GM18517 (cell line): ENCODE measurements around the gene GOLM1.
"Not testable (repeated sequence)": the region's sequence is repeated elsewhere in the genome, so short reads cannot be mapped to it uniquely, and the experiment has no call there.

Source experiments
- ATAC-seq: cut with Tn5 transposase; IDR thresholded peaks from one replicate; pipeline ENCODE4 v1.9.1; 2021; ENCODE audit warnings: mild to moderate bottlenecking, moderate library complexity; ENCODE audit not compliant: unreplicated experiment

GOLM1 gene, protein sequence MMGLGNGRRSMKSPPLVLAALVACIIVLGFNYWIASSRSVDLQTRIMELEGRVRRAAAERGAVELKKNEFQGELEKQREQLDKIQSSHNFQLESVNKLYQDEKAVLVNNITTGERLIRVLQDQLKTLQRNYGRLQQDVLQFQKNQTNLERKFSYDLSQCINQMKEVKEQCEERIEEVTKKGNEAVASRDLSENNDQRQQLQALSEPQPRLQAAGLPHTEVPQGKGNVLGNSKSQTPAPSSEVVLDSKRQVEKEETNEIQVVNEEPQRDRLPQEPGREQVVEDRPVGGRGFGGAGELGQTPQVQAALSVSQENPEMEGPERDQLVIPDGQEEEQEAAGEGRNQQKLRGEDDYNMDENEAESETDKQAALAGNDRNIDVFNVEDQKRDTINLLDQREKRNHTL

DNA sequence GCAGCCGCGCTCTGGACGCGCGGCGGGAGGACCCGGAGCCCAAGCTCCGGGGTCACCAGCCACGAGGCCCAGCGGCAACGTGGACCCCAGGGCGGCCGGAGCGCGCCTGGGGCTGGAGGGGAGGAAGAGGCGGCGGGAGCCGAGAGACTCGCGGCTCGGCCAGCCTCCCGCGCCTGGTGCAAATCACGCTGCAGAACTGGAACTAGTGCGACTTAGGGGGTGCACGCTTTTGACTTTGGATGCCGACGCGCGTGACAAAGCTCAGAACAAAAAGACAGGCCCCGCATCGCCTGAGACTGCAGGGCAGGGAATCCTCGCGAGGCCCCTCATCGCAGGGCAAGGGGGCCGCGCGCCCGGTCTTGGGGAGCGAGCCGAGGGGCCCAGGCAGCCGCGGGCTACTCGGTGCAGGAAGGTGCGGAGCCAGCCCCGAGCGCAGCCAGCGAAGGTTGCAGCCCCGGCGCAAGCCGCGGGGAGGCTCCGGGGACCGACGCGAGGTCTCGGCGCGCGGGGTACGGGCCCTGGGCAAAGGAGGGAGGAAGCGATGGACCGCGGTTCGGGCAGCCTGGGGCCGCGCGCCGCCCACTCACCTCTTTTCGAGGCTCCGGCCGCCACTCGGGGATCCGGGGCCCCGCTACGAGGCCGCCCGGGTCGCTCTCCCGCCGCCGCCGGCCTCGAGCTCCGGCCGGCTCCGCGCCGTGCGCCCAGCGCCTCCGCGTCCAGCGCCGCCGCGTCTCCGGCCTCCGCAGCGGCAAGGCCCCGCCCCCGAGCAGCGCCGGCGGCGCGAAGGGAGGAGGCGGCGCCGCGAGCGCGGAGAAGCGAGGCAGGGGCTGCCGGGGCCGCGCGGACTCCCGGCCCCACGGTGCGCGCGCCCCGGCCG, at the start of gene GOLM1:
Gene GOLM1 (minus strand): TSS at position 735 of the 877 bp plus-strand sequence. CDS start 20,238 bp downstream, outside the sequence.
- ATAC-seq, result peak; percentile 65

GRCh38 chr9:86146671-86147070, 47.3 kb upstream of the GOLM1 start:
- ATAC-seq, result not testable (repeated sequence)

- ATAC-seq, result not testable (repeated sequence)
Measured at GRCh38 chr9:86145960-86146359, 46.6 kb upstream of the GOLM1 start.

DNA sequence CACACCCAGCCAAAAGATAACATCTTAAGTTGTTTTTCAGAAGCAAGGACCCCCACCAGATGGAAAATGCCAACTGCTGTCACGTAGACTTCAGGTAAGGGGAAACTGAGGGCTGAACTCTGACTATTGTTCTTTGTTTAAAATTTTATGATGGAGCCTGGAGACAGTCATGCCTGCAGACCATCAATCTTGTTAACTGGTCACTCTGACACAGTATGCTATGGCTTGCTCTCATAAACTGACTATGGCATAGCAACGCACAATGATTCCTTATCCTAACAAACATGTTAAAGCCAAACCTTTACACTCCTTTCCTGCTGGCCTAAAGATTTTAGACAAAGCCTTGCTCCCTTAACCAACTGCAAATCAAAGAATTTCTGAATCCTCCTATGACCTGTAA, 43.6 kb upstream of the GOLM1 start:
- no peak for ATAC-seq

DNA sequence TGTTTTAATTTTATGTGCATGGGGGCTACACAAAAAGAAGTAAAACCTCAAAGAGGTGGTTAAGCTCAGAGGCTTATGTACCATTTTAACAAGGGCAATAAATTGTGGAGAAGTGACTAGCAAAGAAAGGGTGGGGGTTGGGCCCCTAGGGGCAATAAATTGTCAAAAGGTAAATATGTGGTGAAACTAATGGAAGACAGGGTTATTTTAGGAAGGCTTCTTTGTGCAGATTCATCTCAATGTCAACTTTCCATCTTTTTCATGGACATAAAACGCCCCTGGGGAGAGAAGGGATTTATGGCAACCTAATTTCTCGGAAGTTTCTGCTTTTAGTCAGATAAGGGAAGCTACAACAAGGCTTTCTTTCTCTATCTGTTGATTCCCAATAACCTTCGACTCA, 42.5 kb upstream of the GOLM1 start:
- no peak for ATAC-seq

GRCh38 chr9:86135371-86135770, 36.0 kb upstream of the GOLM1 start:
- no peak for ATAC-seq

- ATAC-seq, result no peak
Measured at GRCh38 chr9:86134361-86134760, 35.0 kb upstream of the GOLM1 start.

DNA sequence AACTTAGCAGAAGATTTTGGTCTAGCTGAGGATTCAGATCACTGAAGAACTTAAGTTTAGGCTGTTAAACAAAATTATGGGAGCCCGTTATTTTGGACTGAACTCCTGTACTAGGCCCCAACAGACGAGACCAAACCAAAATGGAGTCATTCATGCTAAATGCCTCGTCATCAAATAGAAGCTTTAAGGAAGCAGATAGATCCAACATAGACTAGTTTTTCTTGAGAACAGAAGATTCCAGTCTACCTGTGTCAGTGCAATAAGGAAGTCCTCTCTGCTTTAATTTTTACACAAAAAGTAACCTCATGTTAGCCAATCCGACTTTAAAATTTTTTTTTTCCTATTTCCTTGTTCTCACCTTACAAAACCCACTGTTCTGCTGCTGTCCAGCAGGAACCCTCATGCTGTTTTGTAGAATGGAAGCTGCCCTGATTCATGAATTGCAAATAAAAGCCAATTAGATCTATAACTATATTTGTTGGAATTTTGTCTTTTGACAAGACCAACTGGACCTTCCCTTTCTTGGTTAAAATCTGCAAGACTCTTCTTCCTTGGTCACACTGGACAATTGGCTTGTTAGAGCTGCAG, 29.0 kb upstream of the GOLM1 start:
- no peak for ATAC-seq

DNA sequence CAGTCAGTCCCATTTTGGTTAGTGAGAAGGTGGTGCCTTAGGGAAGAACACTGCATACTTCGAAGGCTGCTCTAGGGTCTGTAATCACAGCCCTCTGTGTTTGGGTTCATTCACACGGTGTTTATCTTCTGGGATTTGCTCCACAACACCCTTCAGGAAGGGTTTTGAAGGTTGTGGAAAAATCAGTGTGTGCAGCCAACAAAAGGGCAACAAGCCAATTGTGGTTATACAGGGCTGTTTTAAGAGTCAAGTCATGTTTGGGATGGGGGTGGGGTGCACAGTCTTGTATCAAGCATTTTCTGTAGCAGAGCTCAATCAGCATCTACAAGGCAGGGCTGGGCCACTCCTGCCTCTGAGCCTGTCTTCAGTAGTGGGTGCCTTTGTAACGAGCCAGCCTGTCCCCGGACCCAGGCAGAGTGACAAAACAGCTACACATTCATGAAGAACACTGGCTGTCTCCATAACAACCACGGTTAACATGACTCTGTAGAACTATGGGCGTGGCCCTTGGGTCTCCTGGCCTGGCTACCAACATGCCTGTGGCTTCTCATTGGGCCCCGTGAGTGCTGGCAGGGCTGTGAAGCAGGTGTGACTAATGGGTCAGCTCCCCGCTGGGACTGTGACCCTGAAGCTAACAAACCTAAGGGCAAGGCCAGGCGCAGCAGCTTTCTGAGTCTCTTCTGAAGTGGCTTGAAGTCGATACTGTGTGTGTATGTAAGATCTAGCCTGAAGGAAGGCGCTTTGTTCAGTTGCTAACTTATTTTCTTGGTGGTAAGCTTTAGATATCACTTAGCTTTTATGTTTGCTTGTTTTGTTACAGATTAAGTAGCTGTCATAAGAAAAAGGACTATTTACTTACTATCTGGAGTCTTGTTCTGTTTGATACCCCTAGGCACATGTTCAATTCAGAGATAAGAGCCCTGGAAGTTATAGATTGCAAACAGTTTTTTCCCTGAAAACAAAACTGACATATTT, 27.9 kb upstream of the GOLM1 start:
- no peak for ATAC-seq

- ATAC-seq, result no peak
Measured at GRCh38 chr9:86122311-86122710, 23.0 kb upstream of the GOLM1 start.

DNA sequence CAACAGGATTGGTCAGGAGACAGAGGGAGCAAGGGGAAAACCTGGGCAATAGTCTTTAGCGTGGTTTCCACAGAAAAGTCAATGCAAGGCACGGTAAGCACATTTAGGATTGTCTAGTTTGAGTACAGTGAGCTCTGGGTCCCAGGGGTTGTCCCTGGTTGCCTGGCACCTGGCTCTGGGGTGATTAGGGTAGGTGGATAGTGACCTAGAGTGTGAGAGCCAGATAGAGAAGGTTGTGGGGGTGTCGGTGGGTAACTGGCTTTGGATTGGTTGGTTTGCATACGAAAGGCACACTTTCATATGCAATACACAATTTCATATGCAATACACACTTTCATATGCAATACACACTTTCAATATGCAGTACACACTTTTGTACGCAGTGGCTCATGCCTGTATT, 20.1 kb upstream of the GOLM1 start:
- ATAC-seq, result no peak

DNA sequence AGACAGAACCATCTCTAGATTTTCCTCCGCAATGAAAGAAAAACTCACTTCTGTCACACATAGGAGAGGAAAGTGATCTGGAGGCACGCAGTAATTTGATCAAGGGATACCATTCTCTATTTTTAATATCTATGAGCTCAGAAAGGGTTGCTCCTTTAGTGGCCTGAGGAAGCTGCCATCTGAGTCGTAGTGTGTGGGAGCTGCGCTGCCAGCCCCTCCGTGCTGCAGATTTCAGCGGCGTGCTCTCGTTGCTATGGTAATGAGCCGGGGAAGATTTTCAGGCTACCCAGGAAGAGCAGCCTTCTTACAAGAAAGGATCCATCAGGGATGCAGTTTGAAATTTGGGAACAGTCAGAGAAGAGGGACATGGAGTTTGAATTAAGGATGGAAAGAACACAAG, 17.1 kb upstream of the GOLM1 start:
- ATAC-seq, result no peak

DNA sequence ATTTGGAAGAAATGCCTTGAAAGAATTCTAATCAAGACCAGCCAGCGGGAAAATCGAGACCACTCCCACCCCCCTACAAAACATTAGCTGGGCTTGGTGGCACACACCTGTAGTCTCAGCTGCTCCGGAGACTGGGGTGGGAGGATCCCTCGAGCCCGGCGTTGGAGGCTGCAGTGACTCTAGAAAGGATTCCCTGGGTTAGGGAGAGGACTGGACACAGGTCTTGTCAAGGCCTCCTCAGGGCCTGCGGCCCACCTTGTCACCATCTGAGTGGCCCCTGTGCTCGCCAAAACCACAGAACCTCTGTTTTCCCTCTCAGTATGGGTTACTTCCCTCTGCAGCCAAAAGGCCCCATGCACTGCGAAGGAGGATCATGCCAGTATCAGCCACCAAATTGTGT, 16.5 kb upstream of the GOLM1 start:
- ATAC-seq, result no peak

DNA sequence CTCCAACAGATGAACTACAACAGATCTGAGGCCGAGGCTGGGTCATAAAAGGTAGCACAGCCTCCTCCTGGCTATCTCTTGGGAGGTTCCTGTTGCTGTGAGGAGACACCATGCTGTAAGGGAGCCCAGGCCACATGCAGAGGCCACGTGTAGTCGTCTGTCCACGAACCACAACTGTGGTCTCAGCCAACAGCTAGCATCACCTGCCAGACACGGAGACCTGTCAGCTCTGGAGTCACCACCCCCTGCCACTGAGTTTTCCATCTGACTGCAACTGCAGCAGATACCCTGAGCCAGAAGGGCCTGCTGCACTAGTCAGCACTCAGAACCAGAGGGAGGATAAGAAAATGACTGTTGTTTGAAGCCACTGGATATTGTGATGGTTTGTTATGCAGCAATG, 12.7 kb upstream of the GOLM1 start:
- no peak for ATAC-seq

- ATAC-seq, result no peak
Measured at GRCh38 chr9:86102626-86103025, 3.3 kb upstream of the GOLM1 start.

DNA sequence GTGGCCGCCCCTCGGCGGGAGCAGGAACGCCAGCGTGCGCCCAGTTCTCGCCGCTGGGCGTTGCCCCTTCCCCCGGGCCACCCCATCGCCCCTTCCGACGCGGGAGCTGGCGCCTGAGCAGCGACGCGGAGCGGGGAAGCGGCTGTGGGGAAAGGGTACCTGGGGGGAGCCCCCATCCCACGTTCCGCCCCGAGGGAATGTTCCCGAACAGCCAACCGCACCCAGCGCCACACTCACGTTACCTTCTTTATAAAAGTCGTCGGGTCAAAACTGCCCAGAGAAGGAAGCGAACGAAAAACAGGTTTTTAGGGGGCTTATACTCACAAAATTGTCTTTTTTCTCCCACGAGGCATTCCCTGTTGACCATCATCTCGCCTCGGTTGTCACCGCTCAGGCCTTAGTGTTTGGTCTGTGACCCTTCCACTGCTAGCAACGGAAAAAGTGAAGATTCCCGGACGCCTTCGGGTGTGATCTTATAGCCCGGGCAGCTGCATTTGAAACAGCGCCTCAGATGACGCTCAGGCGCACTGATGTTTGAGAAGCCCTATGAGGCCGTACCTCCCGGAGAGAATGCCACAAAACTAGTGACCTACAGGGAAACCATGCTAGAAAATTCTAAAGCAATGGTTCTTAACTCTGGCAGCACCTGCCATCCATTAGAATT, 475 bp upstream of the GOLM1 start:
- no peak for ATAC-seq

- no peak for ATAC-seq
Measured at GRCh38 chr9:86097510-86098224, 1.7 kb downstream of the GOLM1 start.

DNA sequence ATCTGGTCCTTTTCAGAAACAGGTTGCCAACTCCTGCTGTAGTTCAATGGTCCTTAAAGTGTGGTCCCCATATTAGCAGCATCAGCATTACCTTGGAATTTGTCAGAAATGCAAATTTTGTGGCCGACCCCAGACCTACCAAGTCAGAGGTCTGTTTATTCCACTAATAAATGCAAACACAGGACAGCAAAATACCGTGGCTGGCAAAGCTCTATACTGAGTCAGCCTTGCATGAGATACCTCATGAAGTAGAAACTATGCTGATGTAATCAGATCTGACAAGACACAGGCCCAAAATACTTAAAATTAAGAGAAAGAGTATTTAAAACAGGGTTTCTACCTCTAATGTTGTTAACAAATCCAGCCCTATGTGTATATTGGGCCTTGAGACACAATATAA, 3.0 kb downstream of the GOLM1 start:
- no peak for ATAC-seq
